Endothelial cell of umbilical vein (primary cell): Measurements from ENCODE around the gene TPRG1L. TPM values are rescaled to one million over a fixed set of nuclear protein-coding genes. Genes with fewer than 3 reads are reported as not detected.
A peak's percentile ranks its signal among the peaks of the same experiment; 100 is the strongest.

Experiments
- BruUV-seq: library from RNA; stranded (reverse); fragments of 400-500 nt; replicated peaks from 2 replicates; lab custom pipeline; 2021; lab: Mats Ljungman, UMichigan
- CTCF ChIA-PET: fragments of 300-600, 350-600 bp; sonication (Branson Sonifier 250); formaldehyde crosslinking; loops from one replicate; lab custom pipeline; 2021; ENCODE audit warnings: antibody characterized with exemption, inconsistent platforms; lab: Charles Lee
- POLR2A ChIA-PET: fragments of 300-600, 350-600 bp; sonication (Branson Sonifier 250); formaldehyde crosslinking; loops from one replicate; lab custom pipeline; 2021; ENCODE audit warnings: antibody characterized with exemption, inconsistent platforms; lab: Charles Lee
- DNase-seq: peaks from one replicate; pipeline ENCODE4 v3.0.0-alpha.2; 2011; ENCODE audit warnings: low read depth, low spot score
- FAIRE-seq: peaks from 2 replicates; lab custom pipeline; 2011; peaks lifted over from hg19 to GRCh38; lab: Jason Lieb, UNC
- H2AFZ ChIP-seq: 2 replicates; pipeline ENCODE4 v1.6.0; 2012; ENCODE audit warnings: low read depth, low read length, control low read depth, inconsistent platforms
- H3K27ac ChIP-seq: 2 replicates; pipeline ENCODE4 v1.5.1; 2011; ENCODE audit warnings: low read depth, mild to moderate bottlenecking, control low read depth, low read length, moderate library complexity; ENCODE audit not compliant: insufficient read depth
- H3K27me3 ChIP-seq, 2 experiments: 2 replicates each; pipeline versions ENCODE4 v1.6.0 to v1.6.1; 2011; ENCODE audit warnings: low read length in 2 of 2, mixed read lengths in 1 of 2; ENCODE audit not compliant: control insufficient read depth in 2 of 2, insufficient read depth in 2 of 2
- H3K36me3 ChIP-seq, 2 experiments: 2 replicates in 1 of 2; 3 replicates in 1 of 2; pipeline ENCODE4 v1.5.1; 2011; ENCODE audit warnings: low read length in 2 of 2, mild to moderate bottlenecking in 1 of 2, moderate library complexity in 1 of 2; ENCODE audit not compliant: control insufficient read depth in 2 of 2, insufficient read depth in 2 of 2; ENCODE audit errors: extremely low read depth in 1 of 2
- H3K4me1 ChIP-seq: 3 replicates; pipeline ENCODE4 v1.5.1; 2011; ENCODE audit warnings: mild to moderate bottlenecking, low read length; ENCODE audit not compliant: control insufficient read depth, insufficient read depth; ENCODE audit errors: extremely low read depth
- H3K4me2 ChIP-seq: 2 replicates; pipeline ENCODE4 v1.6.1; 2011; ENCODE audit warnings: low read length, control low read depth, mixed read lengths; ENCODE audit not compliant: insufficient read depth
- H3K4me3 ChIP-seq, 3 experiments: fragments of 200-600 bp in 1 of 3; sonication (generic), shearing (Covaris generic) in 1 of 3; replicated peaks in 1 of 3; 2 replicates each; pipeline ENCODE4 v1.5.1; 2011 to 2016; ENCODE audit warnings: control low read depth in 3 of 3, low read length in 3 of 3, mild to moderate bottlenecking in 2 of 3, inconsistent platforms in 1 of 3, low read depth in 1 of 3, moderate library complexity in 1 of 3; ENCODE audit not compliant: insufficient read depth in 1 of 3
- H3K79me2 ChIP-seq: 2 replicates; pipeline ENCODE4 v1.6.0; 2012; ENCODE audit warnings: low read length, inconsistent platforms; ENCODE audit not compliant: control insufficient read depth, insufficient read depth
- H3K9ac ChIP-seq: replicated peaks from 2 replicates; pipeline ENCODE3; 2011; ENCODE audit warnings: low read length, control low read depth; ENCODE audit not compliant: insufficient read depth; ENCODE audit errors: extremely low read depth
- H3K9me1 ChIP-seq: replicated peaks from 3 replicates; pipeline ENCODE4 v1.6.0; 2011; ENCODE audit warnings: mild to moderate bottlenecking, low read length; ENCODE audit not compliant: control insufficient read depth, insufficient read depth; ENCODE audit errors: extremely low read depth
- H3K9me3 ChIP-seq: replicated peaks from 2 replicates; pipeline ENCODE4 v1.5.1; 2012; ENCODE audit warnings: low read length, inconsistent platforms; ENCODE audit not compliant: control insufficient read depth, insufficient read depth
- H4K20me1 ChIP-seq: replicated peaks from 2 replicates; pipeline ENCODE3; 2011; ENCODE audit warnings: mild to moderate bottlenecking, low read length; ENCODE audit not compliant: control insufficient read depth, insufficient read depth; ENCODE audit errors: extremely low read depth
- CTCF ChIP-seq, 2 donors: IDR thresholded peaks; 1 replicate in 1 of 2; 2 replicates in 1 of 2; pipeline ENCODE4 v1.5.1; 2011; ENCODE audit warnings: low read length in 2 of 2, mild to moderate bottlenecking in 2 of 2, moderate library complexity in 2 of 2, control low read depth in 1 of 2, inconsistent platforms in 1 of 2, low read depth in 1 of 2; ENCODE audit not compliant: insufficient read depth in 1 of 2; ENCODE audit errors: extremely low read depth in 1 of 2
- EZH2 ChIP-seq: IDR thresholded peaks from 2 replicates; pipeline ENCODE4 v1.6.1; 2012; ENCODE audit warnings: borderline replicate concordance, low read depth, mild to moderate bottlenecking, moderate library complexity, low read length, inconsistent platforms; ENCODE audit not compliant: severe bottlenecking
- FOS ChIP-seq: IDR thresholded peaks from 2 replicates; pipeline ENCODE4 v1.6.1; 2011; ENCODE audit warnings: mild to moderate bottlenecking, low read length, moderate library complexity, borderline replicate concordance; ENCODE audit not compliant: insufficient read depth
- GATA2 ChIP-seq: IDR thresholded peaks from 2 replicates; pipeline ENCODE4 v1.7.0; 2011; ENCODE audit warnings: low read depth, mild to moderate bottlenecking, moderate library complexity, mixed read lengths, low read length; ENCODE audit not compliant: insufficient read length, insufficient read depth
- JUN ChIP-seq: IDR thresholded peaks from 2 replicates; pipeline ENCODE4 v1.6.1; 2011; ENCODE audit warnings: borderline replicate concordance, low read depth; ENCODE audit not compliant: insufficient read length, insufficient read depth
- MAX ChIP-seq: IDR thresholded peaks from 2 replicates; pipeline ENCODE4 v1.6.1; 2011; ENCODE audit not compliant: insufficient read depth, insufficient read length
- MYC ChIP-seq: IDR thresholded peaks from one replicate; pipeline ENCODE4 v1.6.1; 2011; ENCODE audit warnings: mild to moderate bottlenecking, low read depth, low read length
- POLR2A ChIP-seq: IDR thresholded peaks from 2 replicates; pipeline ENCODE4 v1.6.1; 2012; ENCODE audit warnings: low read depth, mild to moderate bottlenecking, control low read depth, low read length
- dilution Hi-C: fragments of 300-500 bp; cut with MboI; formaldehyde crosslinking; loops from one replicate; pipeline ENCODE4 v1.15.0; 2019; ENCODE audit warnings: low sequenced_read_pairs; ENCODE audit not compliant: extremely low pct_ligation_motif_present
- intact Hi-C: fragments of 100-400 bp; cut with micrococcal nuclease; formaldehyde crosslinking; loops from one replicate; pipeline ENCODE4 v1.10.0; 2022
- polyA plus RNA-seq, 4 experiments: library from polyadenylated mRNA; depleted of rRNA in 3 of 4; stranded (reverse) in 3 of 4; unstranded in 1 of 4; fragments of >200 nt; gene quantifications; 2 replicates each; pipeline versions ENCODE4 v1.2.1 to v1.2.3, GENCODE V29; 2011 to 2012; ENCODE audit warnings: missing spikeins in 1 of 4
- total RNA-seq: library from RNA; stranded (reverse); gene quantifications from 2 replicates; pipeline ENCODE4 v1.2.3, GENCODE V29; 2021

Gene TPRG1L
- total and polyA plus RNA-seq, 2 donors (not counting 3 experiments of a cell fraction or from before 2014, with no cell fraction given): 52.3 to 53.8 TPM

DNA sequence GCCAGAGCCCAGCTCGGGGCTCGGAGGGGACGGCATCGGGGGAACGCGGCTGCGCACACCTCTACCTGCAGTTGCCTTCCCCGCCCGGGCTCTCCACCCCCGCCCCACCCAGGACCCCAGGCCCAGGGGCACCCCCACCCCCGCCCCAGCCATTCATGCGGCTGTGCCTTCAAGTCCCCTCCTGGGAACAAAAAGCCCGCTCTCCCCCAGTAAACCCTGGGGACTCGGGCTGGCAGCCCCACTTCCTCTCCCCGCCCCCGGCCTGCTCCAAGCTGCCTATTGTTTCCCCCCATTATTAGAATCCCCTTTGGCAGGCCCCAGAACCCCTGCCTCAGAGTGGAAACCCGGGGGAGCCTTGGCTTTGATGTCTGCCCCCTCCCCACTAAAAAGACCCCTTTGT is 31.5 kb upstream of the TPRG1L start:
- H3K9ac ChIP-seq: no peak overlapping the region
- dilution Hi-C loops: no loop called here
- TF ChIP-seq MYC: no peak
- no peak for TF ChIP-seq CTCF (IDR thresholded peaks at IDR 0.05; ENCODE audit: extremely low read depth in 1 of 2, insufficient read depth in 1 of 2, low read depth in 1 of 2, low read length in 2 of 2)
- no peak for TF ChIP-seq GATA2
- TF ChIP-seq EZH2: no peak
- no peak for TF ChIP-seq POLR2A
- no peak for TF ChIP-seq JUN
- TF ChIP-seq MAX: no peak
- TF ChIP-seq FOS: no peak
- BruUV-seq: no TSS peak
- POLR2A ChIA-PET: no interaction called here
- CTCF ChIA-PET: interaction anchor here (1.0 to 1.9 kb wide), 3 partner anchors 26 to 102 kb away, joined by 3 to 10 read pairs (median 3); no protein-coding TSS in a partner anchor
- DNase-seq (no peak), FAIRE-seq (no peak)
- no peak overlapping the region for H3K4me3 ChIP-seq
- H3K4me2 ChIP-seq: no peak overlapping the region
- H3K4me1 ChIP-seq: peaks cover 23% of the 10 kb centered on the region
- no peaks in the 10 kb centered on the region for H3K9me3 ChIP-seq
- H3K9me1 ChIP-seq: no peaks in the 10 kb centered on the region
- H2AFZ ChIP-seq: peak overlapping the region; percentile 76
- H3K79me2 ChIP-seq: no peaks in the 10 kb centered on the region
- intact Hi-C loops: no loop called here
- H3K27me3 ChIP-seq: no peaks in the 10 kb centered on the region
- no peaks in the 10 kb centered on the region for H4K20me1 ChIP-seq
- H3K36me3 ChIP-seq: no peaks in the 10 kb centered on the region
- H3K27ac ChIP-seq: no peak overlapping the region
